Vagina (tissue), 2 donors: ENCODE data around the gene UNC119B.

ENCODE experiments used
- POLR2A ChIP-seq, 2 donors: fragments of 450-650 bp; IDR thresholded peaks; one replicate each; pipeline ENCODE4 v1.6.1; 2017; ENCODE audit warnings: antibody characterized with exemption in 2 of 2, mild to moderate bottlenecking in 2 of 2, moderate library complexity in 2 of 2
- TF ChIP-seq, protein P1 (sequence below), 3 experiments: fragments of 450-650 bp in 2 of 3; fragments of 200-600 bp in 1 of 3; sonication (generic) in 1 of 3; IDR thresholded peaks; one replicate each; pipeline ENCODE4 v1.5.1; 2017 to 2019; ENCODE audit warnings: antibody characterized with exemption in 3 of 3, mild to moderate bottlenecking in 2 of 3, moderate library complexity in 2 of 3

DNA sequence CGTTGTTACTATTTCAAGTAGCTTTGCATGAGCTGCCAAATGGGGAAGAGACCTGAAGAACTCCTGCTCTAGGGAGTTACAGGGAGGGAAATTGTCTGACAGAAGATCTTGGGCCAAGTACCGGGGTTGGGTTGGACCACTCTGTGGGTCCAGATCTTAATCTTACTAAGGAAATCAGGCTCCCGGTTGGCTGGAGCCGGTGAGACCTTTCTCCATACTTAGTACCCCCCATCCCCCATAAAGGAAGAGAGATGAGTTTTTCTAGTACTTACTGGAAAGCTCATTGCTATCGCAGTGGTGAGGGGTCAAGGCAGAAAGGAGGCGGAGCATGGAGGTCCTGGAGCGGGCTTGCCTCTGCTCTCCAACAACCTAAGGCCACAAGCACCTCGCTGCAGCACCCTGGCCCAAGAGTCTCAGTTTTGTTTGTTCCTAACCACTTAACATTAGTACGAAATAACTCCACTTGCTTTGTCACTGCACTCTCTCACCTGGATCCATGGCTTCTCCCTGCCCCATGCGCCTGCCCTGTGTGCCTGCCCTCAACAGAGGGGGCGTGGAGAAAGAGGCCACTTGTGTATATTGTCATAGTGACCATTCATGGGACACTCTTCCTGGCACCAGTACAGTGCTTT, 6.8 kb upstream of the UNC119B start:
- TF ChIP-seq, protein P1, sequence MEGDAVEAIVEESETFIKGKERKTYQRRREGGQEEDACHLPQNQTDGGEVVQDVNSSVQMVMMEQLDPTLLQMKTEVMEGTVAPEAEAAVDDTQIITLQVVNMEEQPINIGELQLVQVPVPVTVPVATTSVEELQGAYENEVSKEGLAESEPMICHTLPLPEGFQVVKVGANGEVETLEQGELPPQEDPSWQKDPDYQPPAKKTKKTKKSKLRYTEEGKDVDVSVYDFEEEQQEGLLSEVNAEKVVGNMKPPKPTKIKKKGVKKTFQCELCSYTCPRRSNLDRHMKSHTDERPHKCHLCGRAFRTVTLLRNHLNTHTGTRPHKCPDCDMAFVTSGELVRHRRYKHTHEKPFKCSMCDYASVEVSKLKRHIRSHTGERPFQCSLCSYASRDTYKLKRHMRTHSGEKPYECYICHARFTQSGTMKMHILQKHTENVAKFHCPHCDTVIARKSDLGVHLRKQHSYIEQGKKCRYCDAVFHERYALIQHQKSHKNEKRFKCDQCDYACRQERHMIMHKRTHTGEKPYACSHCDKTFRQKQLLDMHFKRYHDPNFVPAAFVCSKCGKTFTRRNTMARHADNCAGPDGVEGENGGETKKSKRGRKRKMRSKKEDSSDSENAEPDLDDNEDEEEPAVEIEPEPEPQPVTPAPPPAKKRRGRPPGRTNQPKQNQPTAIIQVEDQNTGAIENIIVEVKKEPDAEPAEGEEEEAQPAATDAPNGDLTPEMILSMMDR (IDR thresholded peaks at IDR 0.05): no peak
- TF ChIP-seq POLR2A (IDR thresholded peaks at IDR 0.05): no peak
